NCI-H345 (cell line): Measurements from ENCODE around the gene PPP1R1B.
A peak's percentile ranks its signal among the peaks of the same experiment; 100 is the strongest.

Source experiments
- DNase-seq: peaks from one replicate; lab custom pipeline; 2025; lab: John Stamatoyannopoulos, UW

The PPP1R1B gene

DNA sequence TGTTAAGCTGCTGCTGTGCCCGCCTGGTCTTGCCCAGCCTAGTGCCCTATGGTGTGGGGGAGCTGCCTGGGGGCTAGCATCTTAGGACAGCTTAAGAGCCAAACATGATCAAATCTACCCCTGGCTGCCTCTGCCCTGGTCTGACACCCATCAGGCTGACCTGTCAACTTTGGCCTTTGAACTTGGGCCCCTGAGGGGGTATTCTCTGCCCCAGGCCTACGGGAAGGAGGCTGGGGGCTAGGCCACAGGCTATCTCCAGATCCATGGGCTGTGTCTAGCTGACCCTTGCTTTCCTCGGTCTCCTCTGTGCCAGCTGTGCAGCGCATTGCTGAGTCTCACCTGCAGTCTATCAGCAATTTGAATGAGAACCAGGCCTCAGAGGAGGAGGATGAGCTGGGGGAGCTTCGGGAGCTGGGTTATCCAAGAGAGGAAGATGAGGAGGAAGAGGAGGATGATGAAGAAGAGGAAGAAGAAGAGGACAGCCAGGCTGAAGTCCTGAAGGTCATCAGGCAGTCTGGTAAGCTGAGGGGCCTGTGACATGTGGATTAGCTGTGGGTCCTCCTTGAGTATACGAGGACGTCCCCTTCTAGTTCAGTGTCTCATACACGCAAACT lies 6.9 kb downstream of the PPP1R1B start:
- no peak for DNase-seq

DNA sequence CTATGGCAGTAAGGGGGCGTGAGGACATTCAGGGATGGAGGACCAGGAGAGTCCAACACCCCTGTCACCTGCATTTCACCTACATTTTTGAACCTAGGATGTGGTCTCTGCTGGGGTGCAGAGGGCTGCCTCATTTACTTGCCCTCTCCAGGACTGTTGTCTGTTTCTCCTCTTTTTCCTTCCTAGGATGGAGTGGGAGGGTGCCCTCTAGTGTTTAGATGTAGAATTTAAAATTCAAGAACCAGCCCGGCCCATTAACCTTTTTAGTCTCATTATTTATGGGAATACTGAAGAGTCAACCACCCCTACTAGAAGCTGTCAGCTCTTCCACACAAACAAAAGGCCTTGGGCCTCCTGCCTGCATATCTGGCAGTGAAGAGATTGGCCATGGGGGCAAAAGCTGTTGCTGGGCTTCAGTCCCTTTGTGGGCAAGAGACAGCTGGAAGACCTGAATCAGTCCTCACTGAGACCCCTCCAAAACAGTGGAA lies 7.7 kb downstream of the PPP1R1B start:
- DNase-seq, result peak; percentile 38

DNA sequence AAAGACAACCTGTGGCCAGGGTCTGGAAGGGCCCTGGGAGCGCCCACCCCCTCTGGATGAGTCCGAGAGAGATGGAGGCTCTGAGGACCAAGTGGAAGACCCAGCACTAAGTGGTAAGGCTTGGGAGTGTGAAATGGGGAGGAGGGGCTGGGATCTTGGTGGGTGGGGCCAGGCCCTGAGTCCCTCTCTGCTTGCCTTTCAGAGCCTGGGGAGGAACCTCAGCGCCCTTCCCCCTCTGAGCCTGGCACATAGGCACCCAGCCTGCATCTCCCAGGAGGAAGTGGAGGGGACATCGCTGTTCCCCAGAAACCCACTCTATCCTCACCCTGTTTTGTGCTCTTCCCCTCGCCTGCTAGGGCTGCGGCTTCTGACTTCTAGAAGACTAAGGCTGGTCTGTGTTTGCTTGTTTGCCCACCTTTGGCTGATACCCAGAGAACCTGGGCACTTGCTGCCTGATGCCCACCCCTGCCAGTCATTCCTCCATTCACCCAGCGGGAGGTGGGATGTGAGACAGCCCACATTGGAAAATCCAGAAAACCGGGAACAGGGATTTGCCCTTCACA lies 8.9 kb downstream of the PPP1R1B start:
- no peak for DNase-seq

DNA sequence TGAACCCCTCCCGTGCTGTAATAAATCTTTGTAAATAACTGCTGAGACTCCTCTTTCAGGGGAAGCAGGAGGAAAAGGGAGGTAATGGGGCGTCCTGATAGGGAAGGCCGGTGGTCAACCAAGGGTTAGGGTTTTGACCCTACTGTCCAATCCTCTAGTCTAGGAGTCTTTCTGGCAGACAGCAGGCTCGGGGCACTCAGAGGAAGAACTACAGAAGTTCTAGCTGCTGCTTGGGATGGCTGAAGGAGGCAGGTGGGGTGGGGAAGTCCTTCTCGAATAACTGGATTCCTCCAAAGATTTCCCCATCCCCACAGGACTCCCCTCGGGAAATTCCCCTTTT lies 9.8 kb downstream of the PPP1R1B start:
- no peak for DNase-seq

DNA sequence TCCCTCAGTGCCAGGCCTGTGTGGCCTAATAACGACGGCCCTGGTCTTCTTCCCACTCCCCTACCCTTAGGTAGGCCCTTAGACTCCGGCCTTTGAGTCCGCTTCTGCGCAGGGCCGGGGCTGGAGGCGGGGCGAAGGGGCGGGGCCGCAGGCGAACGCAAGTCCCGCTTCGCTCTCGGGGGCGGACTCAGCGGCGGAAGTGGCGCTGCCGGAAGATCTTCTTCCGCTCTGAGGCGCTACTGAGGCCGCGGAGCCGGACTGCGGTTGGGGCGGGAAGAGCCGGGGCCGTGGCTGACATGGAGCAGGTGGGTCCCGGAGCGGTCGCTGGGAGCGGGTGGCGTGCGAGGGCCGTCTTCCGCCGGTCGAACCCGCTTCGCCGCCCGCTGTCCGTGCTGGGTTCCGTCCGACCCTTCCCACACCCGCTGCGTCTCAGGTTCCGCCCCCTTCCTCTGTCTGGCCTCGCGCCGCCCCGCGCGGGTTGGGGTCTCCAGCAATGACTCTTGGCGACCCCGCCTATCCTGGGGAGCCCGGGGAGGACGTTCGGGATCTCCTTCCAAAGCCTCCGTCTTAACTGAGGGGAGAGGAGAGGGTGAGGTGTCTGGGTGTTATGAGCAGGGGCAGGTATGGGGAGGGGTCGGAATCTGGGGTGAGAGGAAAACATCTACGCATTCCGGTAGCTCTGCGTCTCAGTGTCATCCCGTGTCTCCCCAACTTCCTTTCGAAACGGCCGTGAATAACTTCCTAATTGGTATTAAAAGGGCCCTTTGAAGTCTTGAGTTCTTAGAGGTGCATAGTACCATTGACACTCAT lies 10.4 kb downstream of the PPP1R1B start, which contains the start of gene STARD3:
STARD3 (plus strand) TSS at position 218 of the 810 bp plus-strand sequence. CDS start 16,388 bp downstream, outside the sequence.
- peak; percentile 91 for DNase-seq

DNA sequence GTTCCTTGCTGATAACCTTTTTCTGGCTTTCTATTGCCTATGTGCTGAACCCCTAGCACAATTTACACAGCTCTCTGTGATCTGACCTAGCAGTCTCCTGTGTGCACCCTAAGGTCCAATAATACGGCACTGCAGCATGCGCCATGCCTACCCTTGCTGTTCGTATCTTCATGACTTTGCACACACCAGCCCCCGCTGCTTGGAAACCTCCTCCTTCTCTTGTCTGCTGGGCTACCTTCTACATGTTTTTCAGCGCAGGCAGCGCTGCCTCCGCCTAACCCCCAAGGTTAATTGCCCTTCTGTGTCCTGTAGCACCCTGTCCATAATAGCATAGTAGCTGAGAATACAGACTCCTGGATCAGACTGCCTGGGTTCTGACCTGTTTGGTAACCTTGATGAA lies 11.6 kb downstream of the PPP1R1B start:
- DNase-seq, result no peak

DNA sequence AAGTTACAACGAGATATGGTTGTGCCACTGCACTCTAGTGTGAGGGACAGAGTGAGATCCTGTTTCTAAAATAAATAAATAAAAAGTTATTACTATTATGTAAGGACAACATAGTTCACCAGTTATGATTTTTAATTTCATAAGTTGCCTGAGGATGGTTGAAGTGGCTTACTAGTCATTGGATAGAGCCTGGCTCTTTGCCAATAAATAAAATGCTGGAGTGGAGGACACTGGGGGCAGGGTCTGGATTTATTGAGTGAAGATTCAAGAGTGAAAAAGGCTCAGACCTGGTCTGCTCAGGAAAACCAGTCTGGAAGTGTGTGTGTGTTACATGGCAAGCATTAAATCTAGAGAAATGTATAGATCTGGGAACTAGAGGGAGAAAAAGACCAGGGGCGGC lies 12.3 kb downstream of the PPP1R1B start:
- DNase-seq, result no peak

DNA sequence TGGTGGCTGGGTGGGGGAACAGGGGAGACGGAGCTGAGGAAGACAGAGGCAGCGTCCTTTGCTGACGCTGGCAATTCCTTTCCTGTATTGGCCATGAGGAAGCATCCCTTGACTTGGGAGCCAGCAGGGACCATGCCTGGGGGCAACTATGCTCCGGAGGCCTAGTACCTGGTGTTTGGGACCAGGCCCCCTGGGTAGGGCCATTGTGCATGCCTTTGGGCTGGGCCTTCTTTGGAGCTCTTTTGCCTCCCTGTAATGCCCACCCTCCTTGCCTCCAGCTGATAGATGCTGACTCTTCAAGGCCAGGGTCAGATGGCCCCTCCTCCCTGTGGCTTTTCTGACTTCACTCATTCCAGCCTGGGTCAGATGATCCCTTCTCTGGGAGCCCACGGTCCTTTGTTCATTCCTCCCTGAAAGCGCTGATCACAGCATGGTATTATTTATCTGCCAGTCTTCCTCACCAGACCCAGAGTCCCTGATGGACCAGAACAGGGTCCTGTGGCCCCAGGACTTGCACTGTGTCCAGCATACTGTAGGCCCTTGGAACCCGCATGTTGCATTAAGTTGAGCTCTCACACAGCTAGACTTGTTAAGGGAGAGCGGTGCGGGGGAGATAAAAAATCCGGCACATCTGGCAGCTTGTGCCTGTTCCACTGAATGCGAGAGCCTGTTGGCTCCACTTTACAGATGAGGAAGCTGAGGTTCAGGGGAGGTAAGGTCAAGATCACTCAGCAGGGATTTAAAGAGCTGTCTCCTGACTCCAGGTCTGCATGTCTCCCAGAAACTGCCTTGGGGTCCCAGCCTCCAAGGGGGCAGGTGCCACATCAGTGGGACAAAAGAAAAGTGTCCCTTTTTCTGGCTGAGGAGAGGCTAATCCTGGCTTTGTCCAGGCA lies 13.1 kb downstream of the PPP1R1B start:
- no peak for DNase-seq

DNA sequence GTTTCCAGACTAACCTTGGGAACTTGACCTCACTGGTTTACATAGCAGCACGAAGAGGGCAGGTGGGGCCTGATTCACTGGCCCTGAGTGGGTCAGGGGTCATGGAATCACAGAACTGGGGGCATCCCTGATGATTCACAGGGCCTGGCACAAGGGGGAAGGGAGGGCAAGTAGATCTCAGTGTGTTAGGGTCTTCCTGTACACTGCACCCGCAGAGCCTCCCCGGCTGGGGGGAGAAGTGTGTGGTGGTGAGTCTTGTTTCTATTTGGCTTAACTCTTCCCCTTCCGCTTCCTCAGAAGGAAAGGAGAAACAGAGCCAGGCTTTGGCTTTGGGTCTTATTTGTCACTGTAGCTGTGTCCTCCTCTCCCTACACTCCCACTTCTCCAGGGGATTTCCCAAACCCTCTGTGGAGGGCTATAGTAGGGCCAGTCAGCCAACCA lies 13.9 kb downstream of the PPP1R1B start:
- no peak for DNase-seq

DNA sequence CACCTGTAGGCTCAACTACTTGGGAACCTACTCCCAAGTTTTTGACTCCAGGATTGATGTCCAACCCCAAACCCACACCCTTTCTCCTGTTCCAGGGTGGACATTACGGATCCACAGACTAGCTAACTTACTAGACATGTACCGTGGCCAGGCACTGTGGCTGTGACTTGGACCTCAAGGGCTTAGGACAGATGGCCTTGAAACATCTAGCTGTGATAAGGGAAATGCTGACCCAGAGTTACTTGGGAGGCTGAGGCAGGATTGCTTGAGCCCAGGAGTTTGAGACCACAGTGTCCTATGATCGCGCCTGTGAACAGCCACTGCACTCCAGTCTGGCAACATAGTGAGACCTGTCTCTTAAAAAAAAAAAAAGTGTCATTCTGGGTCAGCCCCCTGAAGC lies 14.3 kb downstream of the PPP1R1B start:
- no peak for DNase-seq

DNA sequence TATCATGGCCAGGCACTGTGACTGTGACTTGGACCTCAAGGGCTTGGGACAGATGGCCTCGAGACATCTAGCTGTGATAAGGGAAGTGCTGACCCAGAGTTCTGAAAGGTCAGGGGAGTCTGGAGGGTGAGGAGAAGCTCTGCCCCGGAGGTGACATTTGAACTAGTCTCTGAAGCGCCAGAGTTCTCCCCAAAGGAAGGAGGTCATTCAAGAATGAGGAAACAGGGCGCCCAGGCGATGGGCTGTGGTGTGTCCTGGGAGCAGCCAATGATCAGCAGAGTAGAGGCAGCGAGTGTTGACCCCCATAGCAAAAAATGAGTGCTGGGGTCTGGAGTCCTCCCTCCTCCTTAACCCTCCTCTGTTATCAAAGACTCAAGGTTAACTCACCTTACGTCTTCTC lies 15.1 kb downstream of the PPP1R1B start:
- no peak for DNase-seq

DNA sequence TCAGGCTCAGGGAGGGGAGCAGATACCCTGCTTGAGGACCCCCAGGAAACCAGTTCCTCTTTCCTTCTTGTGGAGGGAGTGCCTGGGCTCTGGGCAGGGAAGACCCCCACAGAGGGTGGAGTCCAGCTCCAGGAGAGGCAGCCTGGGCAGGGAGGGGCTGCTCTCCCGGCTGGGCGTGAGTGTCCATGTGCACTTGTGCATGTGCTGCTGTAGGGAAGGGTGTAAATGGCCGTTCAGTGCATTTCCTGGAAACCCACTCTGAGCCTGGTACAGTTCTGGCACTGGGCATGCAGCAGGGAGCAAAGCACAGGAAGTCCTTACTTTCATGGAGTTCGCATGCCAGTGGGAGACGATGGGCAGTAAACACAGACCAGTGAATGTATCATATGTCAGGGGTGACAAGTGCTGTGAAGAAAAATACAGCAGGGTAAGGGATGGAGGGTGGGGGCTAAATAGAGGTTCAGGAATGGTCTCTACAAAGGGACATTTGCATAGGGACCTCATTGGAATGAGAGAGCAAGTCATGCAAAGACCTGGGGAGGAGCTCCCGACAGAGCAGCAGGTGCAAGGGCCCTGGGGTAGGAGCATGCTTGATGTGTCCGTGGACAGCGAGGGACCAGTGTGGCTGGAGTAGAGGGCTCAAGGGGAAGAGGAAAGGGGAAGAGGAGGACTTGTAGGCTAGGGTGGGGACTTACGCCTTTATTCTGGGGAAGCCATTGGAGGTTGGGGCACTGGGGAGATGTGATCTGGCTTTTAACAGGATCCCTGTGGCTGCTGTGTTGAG lies 15.7 kb downstream of the PPP1R1B start:
- no peak for DNase-seq

DNA sequence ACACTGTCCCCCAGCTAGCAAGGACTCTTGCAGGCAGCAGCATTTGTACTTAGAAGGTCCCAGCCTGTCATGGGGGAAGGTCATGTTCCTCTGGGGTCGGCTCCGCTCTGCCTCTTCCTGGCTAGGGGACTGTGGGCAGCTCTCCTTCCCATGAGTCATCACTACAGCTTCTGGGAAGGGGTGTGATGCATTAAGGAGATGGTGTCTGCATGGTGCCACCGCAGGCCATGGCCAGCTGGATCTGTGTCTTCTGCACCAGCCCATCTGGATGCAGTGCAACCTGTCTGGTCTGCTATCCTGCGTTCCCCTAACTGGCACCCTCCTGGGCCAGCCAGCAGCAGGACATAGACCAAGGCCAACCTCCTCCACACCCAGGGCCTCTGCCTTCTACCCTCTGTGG lies 16.5 kb downstream of the PPP1R1B start:
- no peak for DNase-seq

DNA sequence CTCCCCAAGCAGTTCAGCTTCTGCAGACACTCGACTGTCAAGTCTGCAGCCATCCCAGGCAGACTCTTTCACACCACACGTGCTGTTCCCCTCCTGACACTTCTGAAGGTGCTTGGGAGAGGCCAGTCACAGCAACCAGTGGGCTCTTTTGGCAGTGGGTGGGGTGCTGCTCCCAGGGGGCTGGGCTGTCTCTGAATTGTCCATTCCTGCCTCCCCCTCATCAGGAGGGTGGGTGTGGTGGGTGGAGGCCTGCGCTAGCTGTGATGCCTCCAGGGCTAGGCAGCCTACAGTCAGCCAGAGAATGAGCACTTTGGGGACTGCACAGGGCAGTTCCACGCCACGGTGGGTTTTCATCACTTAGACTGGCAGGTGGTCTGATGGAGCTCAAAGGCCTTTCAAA lies 20.5 kb downstream of the PPP1R1B start:
- DNase-seq, result no peak

DNA sequence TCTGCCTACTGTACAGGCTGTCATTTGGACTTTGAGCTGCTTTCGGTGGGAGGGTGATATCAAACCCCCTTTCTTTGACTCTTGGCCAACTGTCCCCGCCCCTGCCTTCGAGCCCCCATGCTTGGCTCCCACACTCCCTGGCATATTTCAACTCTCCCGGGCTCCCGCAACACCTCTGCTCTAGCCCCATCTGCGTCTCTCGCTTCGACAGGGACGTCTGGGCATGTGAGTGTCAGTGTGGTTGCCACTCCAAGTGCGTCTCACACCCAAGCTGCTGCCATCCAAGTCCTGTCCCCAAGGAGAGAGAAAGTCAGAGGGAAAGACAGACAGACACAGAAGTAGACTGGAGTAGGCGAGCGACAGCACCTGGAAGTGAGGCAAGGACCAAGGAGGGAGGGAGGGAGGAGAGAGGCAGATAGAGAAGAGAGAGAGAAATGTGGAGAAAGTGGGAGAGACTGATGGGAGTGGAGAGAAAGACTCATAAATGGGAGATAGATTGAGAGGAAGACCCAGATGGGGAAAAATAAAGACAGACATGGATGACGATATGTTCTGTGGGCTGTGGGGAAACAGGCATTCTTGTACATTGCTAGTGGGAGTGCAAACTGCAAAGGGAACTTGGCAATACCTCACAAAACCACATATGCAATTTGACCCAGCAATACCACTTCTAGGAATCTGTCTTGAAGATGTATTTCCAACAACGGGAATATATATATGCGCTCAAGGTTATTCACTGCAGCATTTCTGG lies 22.0 kb downstream of the PPP1R1B start:
- no peak for DNase-seq

DNA sequence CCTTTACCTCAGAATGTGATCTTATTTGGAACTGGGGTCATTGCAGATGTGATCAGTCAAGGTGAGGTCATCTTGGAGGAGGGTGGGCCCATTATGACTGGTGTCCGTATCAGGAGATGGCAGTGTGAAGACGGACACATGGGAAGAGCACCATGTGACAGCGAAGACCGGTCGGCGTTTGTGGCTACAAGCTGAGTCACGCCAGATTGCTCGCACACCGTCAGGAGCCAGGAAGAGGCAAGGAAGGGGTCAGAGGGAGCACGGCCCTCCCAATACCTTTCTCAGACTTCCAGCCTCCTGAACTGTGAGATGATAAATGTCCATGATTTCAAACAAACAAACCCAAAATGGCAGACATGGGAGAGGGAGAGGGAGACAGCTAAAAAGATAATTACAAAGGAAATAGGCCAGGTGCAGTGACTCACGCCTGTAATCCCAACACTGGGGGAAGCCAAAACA lies 23.4 kb downstream of the PPP1R1B start:
- no peak for DNase-seq

DNA sequence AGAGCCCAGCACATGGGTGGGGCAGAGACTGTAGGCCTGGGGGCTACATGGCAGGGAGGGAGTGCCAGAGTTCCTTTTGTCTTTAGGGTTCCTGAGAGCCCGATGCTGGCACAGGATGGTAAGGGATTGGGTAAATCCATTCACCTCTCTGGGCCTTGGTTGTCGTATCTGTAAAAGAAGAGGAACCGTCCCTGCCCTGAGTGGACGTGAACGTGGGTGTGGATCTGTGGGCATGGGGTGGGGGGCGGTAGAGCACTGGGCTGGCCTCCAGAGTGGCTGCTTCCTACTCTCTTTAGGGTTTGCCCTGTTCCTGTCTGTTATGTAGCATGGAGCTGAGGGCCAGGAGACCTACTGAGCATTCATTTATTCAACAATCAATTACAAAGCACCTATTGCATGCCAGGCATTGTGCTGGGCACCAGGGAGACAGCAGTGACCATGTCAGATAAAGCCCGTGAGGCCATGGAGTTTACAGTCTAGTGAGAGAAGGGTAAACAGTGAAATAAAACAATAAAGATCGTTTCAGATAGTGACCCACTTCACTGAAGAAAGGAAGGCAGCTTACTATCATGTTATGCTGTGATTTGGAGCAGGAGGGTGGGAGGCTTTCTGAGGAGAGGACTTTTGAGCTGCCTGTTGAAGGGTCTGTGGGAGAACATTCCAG lies 25.3 kb downstream of the PPP1R1B start:
- DNase-seq, result no peak

DNA sequence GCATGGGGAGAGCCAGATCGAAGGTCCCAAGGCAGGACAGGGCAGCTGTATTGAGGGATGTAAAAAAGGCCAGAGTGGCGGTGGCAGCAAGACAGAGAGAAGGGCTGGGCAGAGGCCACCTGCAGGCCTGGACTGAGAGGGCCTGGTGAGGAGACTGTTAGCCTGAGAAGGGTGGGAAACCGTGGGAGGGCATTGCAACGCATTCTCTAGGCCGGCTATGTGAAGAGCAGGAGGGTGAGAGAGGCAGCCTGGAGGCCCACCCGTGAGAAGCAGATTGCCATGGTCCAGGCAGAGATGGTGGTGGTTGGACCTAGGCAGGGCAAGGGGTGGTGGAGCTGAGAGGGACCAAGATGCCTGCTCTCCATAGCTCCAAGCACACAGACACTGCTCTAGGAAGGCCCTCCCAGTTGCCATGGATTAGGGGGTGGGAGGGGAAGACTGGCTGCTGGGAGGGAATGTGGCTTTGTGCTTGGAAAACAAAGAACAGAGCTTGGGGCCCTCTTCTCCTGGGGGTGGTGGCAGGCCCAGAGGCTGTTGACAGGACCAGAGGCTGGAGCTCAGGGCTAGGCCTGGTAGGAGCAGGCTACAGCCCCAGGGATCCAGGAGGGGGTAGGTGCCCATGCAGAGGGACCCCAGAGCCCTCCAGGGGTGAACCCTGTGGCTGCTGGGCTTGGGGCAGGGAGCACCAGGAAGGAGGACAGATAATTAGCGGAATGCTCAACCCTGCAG lies 26.0 kb downstream of the PPP1R1B start:
- DNase-seq, result no peak

DNA sequence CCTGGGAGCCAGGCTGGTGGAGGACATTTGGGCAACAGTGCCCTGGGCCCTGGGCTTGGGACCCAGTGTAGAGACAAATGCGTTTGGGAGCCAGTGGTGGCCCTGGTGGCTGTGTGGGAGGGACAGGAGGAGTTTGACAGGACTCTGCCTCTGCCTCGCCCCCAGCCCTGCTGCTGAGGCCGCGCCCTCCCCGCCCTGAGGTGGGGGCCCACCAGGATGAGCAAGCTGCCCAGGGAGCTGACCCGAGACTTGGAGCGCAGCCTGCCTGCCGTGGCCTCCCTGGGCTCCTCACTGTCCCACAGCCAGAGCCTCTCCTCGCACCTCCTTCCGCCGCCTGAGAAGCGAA lies 26.5 kb downstream of the PPP1R1B start:
- no peak for DNase-seq
